HCT116 (cell line): Measurements from ENCODE around the gene SCAND1. TPM values are rescaled to one million over a fixed set of nuclear protein-coding genes. Genes with fewer than 3 reads are reported as not detected.
A peak's percentile ranks its signal among the peaks of the same experiment; 100 is the strongest.

ENCODE experiments used
- ATAC-seq: fragments of 200-7000 bp; cut with Tn5 transposase; 2 replicates; pipeline ENCODE4 v1.9.1; 2020; ENCODE audit warnings: mild to moderate bottlenecking, moderate library complexity
- BruUV-seq: library from RNA; stranded (reverse); fragments of 400-500 nt; replicated peaks from 2 replicates; lab custom pipeline; 2021; lab: Mats Ljungman, UMichigan
- CTCF ChIA-PET: fragments of 300-600 bp; sonication (Branson Sonifier 250); formaldehyde crosslinking; loops from one replicate; lab custom pipeline; 2021; ENCODE audit warnings: antibody characterized with exemption; lab: Charles Lee
- POLR2A ChIA-PET: fragments of 300-600, 350-600 bp; sonication (Branson Sonifier 250); formaldehyde crosslinking; loops from one replicate; lab custom pipeline; 2021; ENCODE audit warnings: antibody characterized with exemption; lab: Charles Lee
- RAD21 ChIA-PET, 2 experiments: fragments of 300-600 bp; sonication (Branson Sonifier 250); formaldehyde crosslinking; loops; one replicate each; lab custom pipeline; 2023; ENCODE audit warnings: low total read pairs in 2 of 2; ENCODE audit not compliant: uncharacterized antibody in 2 of 2, unreplicated experiment in 2 of 2, low non-redundant PET in 1 of 2; lab: Charles Lee
- DNase-seq: peaks from one replicate; pipeline ENCODE4 v3.0.0-alpha.2; 2010; ENCODE audit warnings: low read depth, low spot score
- H2AFZ ChIP-seq: fragments of 200-600 bp; shearing (Covaris generic), sonication (generic); 2 replicates; pipeline ENCODE4 v1.6.1; 2017; ENCODE audit warnings: low read depth, mixed run types, mixed read lengths, antibody characterized with exemption, low read length; ENCODE audit not compliant: poor library complexity, severe bottlenecking
- H3K27ac ChIP-seq: 2 replicates; pipeline ENCODE4 v1.5.1; 2012; ENCODE audit warnings: low read depth, low read length
- H3K27me3 ChIP-seq: fragments of 200-600 bp; sonication (generic); 2 replicates; pipeline ENCODE4 v1.6.1; 2016; ENCODE audit warnings: mixed run types, low read length, mixed read lengths; ENCODE audit not compliant: insufficient read depth
- H3K36me3 ChIP-seq, 2 experiments: fragments of 200-500 bp in 1 of 2; fragments of 200-600 bp in 1 of 2; sonication (Bioruptor generic) in 1 of 2; sonication (generic) in 1 of 2; 2 replicates each; pipeline versions ENCODE4 v1.5.1 to v1.6.1; 2014 to 2016; ENCODE audit warnings: low read length in 2 of 2, inconsistent platforms in 1 of 2, mixed read lengths in 1 of 2, mixed run types in 1 of 2; ENCODE audit not compliant: insufficient read depth in 2 of 2, control insufficient read depth in 1 of 2
- H3K4me1 ChIP-seq, 2 experiments: fragments of 200-600 bp in 1 of 2; sonication (generic) in 1 of 2; 2 replicates each; pipeline versions ENCODE4 v1.5.1 to v1.6.1; 2012 to 2017; ENCODE audit warnings: low read length in 2 of 2, inconsistent platforms in 1 of 2, mild to moderate bottlenecking in 1 of 2, mixed read lengths in 1 of 2, mixed run types in 1 of 2, moderate library complexity in 1 of 2; ENCODE audit not compliant: insufficient read depth in 2 of 2, control insufficient read depth in 1 of 2
- H3K4me2 ChIP-seq: fragments of 200-600 bp; sonication (generic); 2 replicates; pipeline ENCODE4 v1.6.1; 2017; ENCODE audit warnings: mixed run types, low read length, mixed read lengths
- H3K4me3 ChIP-seq, 2 experiments: fragments of 200-600 bp in 1 of 2; sonication (generic) in 1 of 2; replicated peaks in 1 of 2; 2 replicates each; pipeline ENCODE4 v1.5.1; 2011 to 2016; ENCODE audit warnings: low read length in 2 of 2, control low read depth in 1 of 2, low read depth in 1 of 2, mild to moderate bottlenecking in 1 of 2, mixed read lengths in 1 of 2, mixed run types in 1 of 2
- H3K79me2 ChIP-seq: fragments of 200-600 bp; sonication (generic); 2 replicates; pipeline ENCODE4 v1.6.1; 2017; ENCODE audit warnings: mild to moderate bottlenecking, mixed run types, low read length, moderate library complexity, mixed read lengths; ENCODE audit not compliant: insufficient read depth
- H3K9ac ChIP-seq: fragments of 200-600 bp; sonication (generic); 2 replicates; pipeline ENCODE4 v1.6.1; 2016; ENCODE audit warnings: low read length, mixed read lengths
- H3K9me2 ChIP-seq: fragments of 200-600 bp; sonication (generic), shearing (Covaris generic); 2 replicates; pipeline ENCODE4 v1.6.1; 2017; ENCODE audit warnings: mixed run types, mild to moderate bottlenecking, moderate library complexity; ENCODE audit not compliant: insufficient read depth
- H3K9me3 ChIP-seq, 2 experiments: fragments of 200-500 bp in 1 of 2; fragments of 200-600 bp in 1 of 2; sonication (Bioruptor generic) in 1 of 2; sonication (generic) in 1 of 2; 2 replicates each; pipeline ENCODE4 v1.6.1; 2014 to 2017; ENCODE audit warnings: low read length in 2 of 2, mixed read lengths in 2 of 2, inconsistent platforms in 1 of 2, low read depth in 1 of 2, mild to moderate bottlenecking in 1 of 2, mixed run types in 1 of 2, moderate library complexity in 1 of 2; ENCODE audit not compliant: control insufficient read depth in 1 of 2, insufficient read depth in 1 of 2
- H4K20me1 ChIP-seq: fragments of 200-600 bp; sonication (generic), shearing (Covaris generic); 2 replicates; pipeline ENCODE4 v1.6.1; 2017; ENCODE audit warnings: mixed run types, mild to moderate bottlenecking, moderate library complexity; ENCODE audit not compliant: insufficient read depth
- ELF1 ChIP-seq: IDR thresholded peaks from 2 replicates; pipeline ENCODE4 v1.6.1; 2012; ENCODE audit warnings: low read depth, borderline replicate concordance
- EZH2 ChIP-seq: fragments of 200-600 bp; sonication (generic); IDR thresholded peaks from 2 replicates; pipeline ENCODE4 v1.6.1; 2017; ENCODE audit warnings: antibody characterized with exemption, mixed run types
- POLR2A ChIP-seq: IDR thresholded peaks from 2 replicates; pipeline ENCODE4 v1.7.0; 2011; ENCODE audit warnings: borderline replicate concordance; ENCODE audit not compliant: insufficient read depth, insufficient read length; ENCODE audit errors: extremely low read depth
- POLR2AphosphoS5 ChIP-seq: IDR thresholded peaks from 2 replicates; pipeline ENCODE4 v1.6.1; 2011; ENCODE audit warnings: mild to moderate bottlenecking, low read depth, low read length, moderate library complexity
- RAD21 ChIP-seq: IDR thresholded peaks from 2 replicates; pipeline ENCODE4 v1.6.1; 2012; ENCODE audit warnings: low read depth, mild to moderate bottlenecking
- SIN3A ChIP-seq: IDR thresholded peaks from 2 replicates; pipeline ENCODE4 v1.6.1; 2012; ENCODE audit warnings: low read depth
- TCF7L2 ChIP-seq: IDR thresholded peaks from 2 replicates; pipeline ENCODE4 v1.7.0; 2011; ENCODE audit warnings: borderline replicate concordance, inconsistent platforms; ENCODE audit not compliant: insufficient read depth, insufficient read length; ENCODE audit errors: extremely low read depth
- ZFX ChIP-seq: fragments of 450-650 bp; IDR thresholded peaks from 2 replicates; pipeline ENCODE4 v1.6.1; 2017
- intact Hi-C: fragments of 100-400 bp; cut with micrococcal nuclease; formaldehyde crosslinking; loops from 2 replicates; pipeline ENCODE4 v1.10.0; 2022
- total RNA-seq: library from RNA; stranded (reverse); gene quantifications from one replicate; pipeline ENCODE4 v1.2.1, GENCODE V29; 2021; ENCODE audit not compliant: unreplicated experiment
- TF ChIP-seq, protein P1 (sequence below): IDR thresholded peaks from 2 replicates; pipeline ENCODE4 v1.6.1; 2012
- TF ChIP-seq, protein P2 (sequence below), 3 experiments: fragments of 200-600 bp in 1 of 3; sonication (generic) in 1 of 3; IDR thresholded peaks in 2 of 3; conservative IDR thresholded peaks in 1 of 3; 2 replicates each; pipeline ENCODE4 v1.5.1; 2012 to 2017; ENCODE audit warnings: low read depth in 2 of 3, low read length in 2 of 3, antibody characterized with exemption in 1 of 3, borderline replicate concordance in 1 of 3, control low read depth in 1 of 3, mild to moderate bottlenecking in 1 of 3, mixed read lengths in 1 of 3, mixed run types in 1 of 3, moderate library complexity in 1 of 3; ENCODE audit not compliant: insufficient read depth in 1 of 3

SCAND1 gene
- total RNA-seq, 1 experiment from 2014 or later = 46.2 TPM

- no peak for TF ChIP-seq ELF1
These were observed 6.4 kb downstream of the SCAND1 start (continued) for GRCh38 chr20:35947907-35948306.

DNA sequence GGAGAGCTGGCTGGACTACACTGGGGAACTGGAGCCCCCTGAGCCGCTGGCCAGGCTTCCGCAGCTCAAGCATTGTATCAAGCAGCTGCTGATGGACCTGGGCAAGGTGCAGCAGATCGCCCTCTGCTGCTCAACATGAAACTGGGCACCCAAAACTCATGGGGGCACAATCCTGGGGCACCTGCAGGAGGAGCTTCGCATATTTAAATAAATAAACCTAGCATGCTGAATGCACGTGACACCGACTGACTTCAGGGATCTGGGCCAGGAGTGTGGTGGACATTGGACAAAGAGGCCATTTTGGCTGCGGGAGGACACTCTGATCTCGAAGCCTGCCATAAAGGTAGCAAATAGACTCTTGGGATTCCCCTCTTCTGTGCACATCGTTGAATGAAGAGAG, 6.8 kb downstream of the SCAND1 start:
- intact Hi-C loops = no loop called here
- no peak overlapping the region for H3K4me3 ChIP-seq
- H3K27ac ChIP-seq = no peak overlapping the region
- CTCF ChIA-PET = interaction anchor here (0.6 to 2.5 kb wide), 13 partner anchors 10 to 435 kb away, joined by 3 to 9 read pairs (median 3); partner anchors contain the start of gene RBM39
- ATAC-seq (peak; percentile 93), DNase-seq (peak; percentile 42)
- peaks cover 4 to 5% of the 10 kb centered on the region in 2 experiments; a peak in 3 of 4 replicates for H3K4me1 ChIP-seq
- H4K20me1 ChIP-seq = no peaks in the 10 kb centered on the region
- H3K9ac ChIP-seq = no peak overlapping the region
- H3K79me2 ChIP-seq = peaks cover 5% of the 10 kb centered on the region
- H3K9me3 ChIP-seq = no peaks in the 10 kb centered on the region
- no peaks in the 10 kb centered on the region for H3K9me2 ChIP-seq
- BruUV-seq = no TSS peak
- H2AFZ ChIP-seq = no peak overlapping the region
- POLR2A ChIA-PET = interaction anchor here (0.7 kb wide), 1 partner anchor 208 kb away, joined by 4 read pairs; no protein-coding TSS in a partner anchor
- H3K4me2 ChIP-seq = no peak overlapping the region
- H3K27me3 ChIP-seq = no peaks in the 10 kb centered on the region
- RAD21 ChIA-PET = interaction anchor here (0.6 to 0.7 kb wide), 4 partner anchors 15 to 468 kb away, joined by 3 read pairs; no protein-coding TSS in a partner anchor
- TF ChIP-seq, protein P1, sequence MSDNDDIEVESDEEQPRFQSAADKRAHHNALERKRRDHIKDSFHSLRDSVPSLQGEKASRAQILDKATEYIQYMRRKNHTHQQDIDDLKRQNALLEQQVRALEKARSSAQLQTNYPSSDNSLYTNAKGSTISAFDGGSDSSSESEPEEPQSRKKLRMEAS = peak; percentile 33; the same call in 1 of the 2 replicates
- TF ChIP-seq POLR2A (no peak), TCF7L2 (no peak), POLR2AphosphoS5 (no peak), RAD21 (peak; percentile 61), ZFX (no peak), SIN3A (no peak), EZH2 (no peak)
- TF ChIP-seq, protein P2, sequence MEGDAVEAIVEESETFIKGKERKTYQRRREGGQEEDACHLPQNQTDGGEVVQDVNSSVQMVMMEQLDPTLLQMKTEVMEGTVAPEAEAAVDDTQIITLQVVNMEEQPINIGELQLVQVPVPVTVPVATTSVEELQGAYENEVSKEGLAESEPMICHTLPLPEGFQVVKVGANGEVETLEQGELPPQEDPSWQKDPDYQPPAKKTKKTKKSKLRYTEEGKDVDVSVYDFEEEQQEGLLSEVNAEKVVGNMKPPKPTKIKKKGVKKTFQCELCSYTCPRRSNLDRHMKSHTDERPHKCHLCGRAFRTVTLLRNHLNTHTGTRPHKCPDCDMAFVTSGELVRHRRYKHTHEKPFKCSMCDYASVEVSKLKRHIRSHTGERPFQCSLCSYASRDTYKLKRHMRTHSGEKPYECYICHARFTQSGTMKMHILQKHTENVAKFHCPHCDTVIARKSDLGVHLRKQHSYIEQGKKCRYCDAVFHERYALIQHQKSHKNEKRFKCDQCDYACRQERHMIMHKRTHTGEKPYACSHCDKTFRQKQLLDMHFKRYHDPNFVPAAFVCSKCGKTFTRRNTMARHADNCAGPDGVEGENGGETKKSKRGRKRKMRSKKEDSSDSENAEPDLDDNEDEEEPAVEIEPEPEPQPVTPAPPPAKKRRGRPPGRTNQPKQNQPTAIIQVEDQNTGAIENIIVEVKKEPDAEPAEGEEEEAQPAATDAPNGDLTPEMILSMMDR (IDR thresholded peaks at IDR 0.05 in 2 of 3, conservative IDR thresholded peaks at IDR 0.05 in 1 of 3; ENCODE audit: borderline replicate concordance in 1 of 3, insufficient read depth in 1 of 3, low read depth in 2 of 3, low read length in 2 of 3) = peak; percentile 68 to 77 (median 73)
- H3K36me3 ChIP-seq = no peaks in the 10 kb centered on the region
